Chondrocyte (in vitro differentiated cells): ENCODE results near the gene NAA16. TPM values are rescaled to one million over a fixed set of nuclear protein-coding genes. Genes with fewer than 3 reads are reported as not detected.

Source experiments
- DNase-seq: peaks from one replicate; pipeline ENCODE4 v3.0.0; 2021; ENCODE audit warnings: mixed read lengths, low spot score
- H3K27ac Mint-ChIP-seq: one replicate; pipeline ENCODE4 v1.8.0; 2021; ENCODE audit warnings: mild to moderate bottlenecking, moderate library complexity, mixed read lengths; ENCODE audit not compliant: unreplicated experiment
- H3K27me3 Mint-ChIP-seq: 2 replicates; pipeline ENCODE4 v1.8.0; 2021; ENCODE audit warnings: low read depth, mixed read lengths
- H3K36me3 Mint-ChIP-seq: 2 replicates; pipeline ENCODE4 v1.8.0; 2021; ENCODE audit warnings: low read depth, mixed read lengths
- H3K4me1 Mint-ChIP-seq: 2 replicates; pipeline ENCODE4 v1.8.0; 2021; ENCODE audit warnings: low read depth, mild to moderate bottlenecking, mixed read lengths
- H3K4me3 Mint-ChIP-seq: one replicate; pipeline ENCODE4 v1.8.0; 2021; ENCODE audit warnings: mild to moderate bottlenecking, moderate library complexity, mixed read lengths; ENCODE audit not compliant: unreplicated experiment
- H3K9me3 Mint-ChIP-seq: 2 replicates; pipeline ENCODE4 v1.8.0; 2021; ENCODE audit warnings: low read depth, mixed read lengths
- CTCF ChIP-seq: fragments of 200-600 bp; sonication (generic); IDR thresholded peaks from 2 replicates; pipeline ENCODE4 v1.5.0; 2021; ENCODE audit warnings: antibody characterized with exemption, mild to moderate bottlenecking, moderate library complexity
- total RNA-seq: library from RNA; stranded (reverse); gene quantifications from 3 replicates; pipeline ENCODE4 v1.2.1, GENCODE V29; 2021

NAA16 gene
- total RNA-seq, 1 donor from 2014 or later, result 9.4 TPM

- Mint-ChIP-seq H3K4me1 (no peaks in the 10 kb centered on the region), H3K27me3 (peaks cover 5% of the 10 kb centered on the region)
- no peak for TF ChIP-seq CTCF
These were observed 16.2 kb upstream of the NAA16 start for GRCh38 chr13:41294914-41295313.

DNA sequence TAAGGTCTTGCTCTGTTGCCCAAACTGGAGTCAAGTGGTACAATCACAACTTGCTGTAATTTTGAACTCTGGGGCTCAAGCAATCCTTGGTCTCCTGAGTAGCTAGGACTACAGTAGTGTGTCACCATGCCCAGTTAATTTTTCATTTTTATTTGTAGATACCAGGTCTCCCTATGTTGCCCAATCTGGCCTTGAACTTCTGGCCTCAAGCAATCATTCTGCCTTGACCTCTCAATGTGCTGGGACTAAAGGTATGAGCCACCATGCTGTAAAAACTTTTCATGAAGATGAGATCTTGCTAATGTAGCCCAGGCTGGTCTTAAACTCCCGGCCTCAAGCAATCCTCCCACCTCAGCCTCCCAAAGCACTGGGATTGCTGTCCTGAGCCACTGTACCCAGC is 15.1 kb upstream of the NAA16 start:
- H3K27ac Mint-ChIP-seq, result no peak overlapping the region
- no peak for DNase-seq
- no peak overlapping the region for H3K4me3 Mint-ChIP-seq
- H3K9me3 Mint-ChIP-seq, result no peaks in the 10 kb centered on the region
- no peaks in the 10 kb centered on the region for H3K4me1 Mint-ChIP-seq
- no peak for TF ChIP-seq CTCF
- peaks cover 3% of the 10 kb centered on the region for H3K36me3 Mint-ChIP-seq
- peaks cover 5% of the 10 kb centered on the region for H3K27me3 Mint-ChIP-seq

More at GRCh38 chr13:41294914-41295313, 16.2 kb upstream of the NAA16 start:
- peaks cover 3% of the 10 kb centered on the region for H3K36me3 Mint-ChIP-seq
- H3K4me3 Mint-ChIP-seq, result no peak overlapping the region
- H3K27ac Mint-ChIP-seq, result no peak overlapping the region
- DNase-seq, result no peak
- no peaks in the 10 kb centered on the region for H3K9me3 Mint-ChIP-seq

GRCh38 chr13:41296879-41297646 is 14.0 kb upstream of the NAA16 start:
- peaks cover 1% of the 10 kb centered on the region for H3K36me3 Mint-ChIP-seq
- peaks cover 5% of the 10 kb centered on the region for H3K27me3 Mint-ChIP-seq
- no peak overlapping the region for H3K4me3 Mint-ChIP-seq
- H3K27ac Mint-ChIP-seq, result no peak overlapping the region
- no peaks in the 10 kb centered on the region for H3K9me3 Mint-ChIP-seq
- no peaks in the 10 kb centered on the region for H3K4me1 Mint-ChIP-seq
- no peak for DNase-seq
- no peak for TF ChIP-seq CTCF

GRCh38 chr13:41299316-41300094 is 11.6 kb upstream of the NAA16 start:
- Mint-ChIP-seq H3K27me3 (peaks cover 5% of the 10 kb centered on the region), H3K9me3 (no peaks in the 10 kb centered on the region), H3K4me1 (no peaks in the 10 kb centered on the region), H3K4me3 (no peak overlapping the region), H3K36me3 (peaks cover 1% of the 10 kb centered on the region), H3K27ac (no peak overlapping the region)
- no peak for DNase-seq
- TF ChIP-seq CTCF, result no peak

DNA sequence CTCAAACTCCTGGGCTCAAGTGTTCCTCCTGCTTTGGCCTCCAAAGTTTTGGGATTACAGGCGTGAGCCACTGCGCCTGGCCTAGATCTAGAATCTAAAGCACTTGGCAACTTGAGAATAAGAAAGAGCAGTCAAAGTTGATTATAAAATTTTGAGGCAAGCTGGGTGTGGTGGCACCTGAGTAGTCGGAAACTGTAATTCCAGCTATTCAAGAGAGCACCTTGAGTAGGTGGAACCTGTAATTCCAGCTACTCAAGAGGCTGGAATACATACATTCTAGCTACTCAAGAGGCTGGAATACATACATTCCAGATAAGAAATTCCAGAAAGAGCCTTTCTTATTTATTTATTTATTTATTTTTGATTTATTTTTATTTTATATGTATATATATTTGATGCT is 8.3 kb upstream of the NAA16 start:
- Mint-ChIP-seq H3K4me1 (peaks cover 15% of the 10 kb centered on the region), H3K36me3 (no peaks in the 10 kb centered on the region), H3K27ac (no peak overlapping the region), H3K4me3 (no peak overlapping the region), H3K27me3 (peaks cover 2% of the 10 kb centered on the region), H3K9me3 (no peaks in the 10 kb centered on the region)
- no peak for TF ChIP-seq CTCF
- no peak for DNase-seq
